Glutamatergic neuron (in vitro differentiated cells): ENCODE measurements around the gene MORN5. TPM values are rescaled to one million over a fixed set of nuclear protein-coding genes. Genes with fewer than 3 reads are reported as not detected.

Experiments
- DNase-seq: peaks from one replicate; pipeline ENCODE4 v3.0.0; 2022
- H3K27ac Mint-ChIP-seq: one replicate; pipeline ENCODE4 v1.8.0; 2020; ENCODE audit warnings: mild to moderate bottlenecking, mixed read lengths, inconsistent platforms; ENCODE audit not compliant: unreplicated experiment
- H3K27me3 Mint-ChIP-seq: one replicate; pipeline ENCODE4 v1.8.0; 2020; ENCODE audit warnings: mild to moderate bottlenecking, moderate library complexity, mixed read lengths, inconsistent platforms; ENCODE audit not compliant: unreplicated experiment
- H3K36me3 Mint-ChIP-seq: one replicate; pipeline ENCODE4 v1.8.0; 2020; ENCODE audit warnings: mild to moderate bottlenecking, mixed read lengths, inconsistent platforms; ENCODE audit not compliant: unreplicated experiment
- H3K4me1 Mint-ChIP-seq: one replicate; pipeline ENCODE4 v1.8.0; 2020; ENCODE audit warnings: mild to moderate bottlenecking, low read depth, mixed read lengths, inconsistent platforms; ENCODE audit not compliant: unreplicated experiment
- H3K4me3 Mint-ChIP-seq: one replicate; pipeline ENCODE4 v1.8.0; 2020; ENCODE audit warnings: mild to moderate bottlenecking, mixed read lengths, inconsistent platforms; ENCODE audit not compliant: unreplicated experiment
- H3K9me3 Mint-ChIP-seq: one replicate; pipeline ENCODE4 v1.8.0; 2020; ENCODE audit warnings: mild to moderate bottlenecking, moderate library complexity, mixed read lengths, inconsistent platforms; ENCODE audit not compliant: unreplicated experiment
- CTCF ChIP-seq: fragments of 200-600 bp; sonication (generic); IDR thresholded peaks from one replicate; pipeline ENCODE4 v1.5.0; 2021; ENCODE audit not compliant: partially characterized antibody, unreplicated experiment
- total RNA-seq: library from RNA; stranded (reverse); fragmentation: NEBNext Ultra II Directional; extraction: Animal tissue kit (Norgen Biotek cat#: 25700); gene quantifications from one replicate; pipeline ENCODE4 v1.2.1, GENCODE V29; 2021; ENCODE audit not compliant: unreplicated experiment

Gene MORN5
- total RNA-seq, 1 donor from 2014 or later = not detected

DNA sequence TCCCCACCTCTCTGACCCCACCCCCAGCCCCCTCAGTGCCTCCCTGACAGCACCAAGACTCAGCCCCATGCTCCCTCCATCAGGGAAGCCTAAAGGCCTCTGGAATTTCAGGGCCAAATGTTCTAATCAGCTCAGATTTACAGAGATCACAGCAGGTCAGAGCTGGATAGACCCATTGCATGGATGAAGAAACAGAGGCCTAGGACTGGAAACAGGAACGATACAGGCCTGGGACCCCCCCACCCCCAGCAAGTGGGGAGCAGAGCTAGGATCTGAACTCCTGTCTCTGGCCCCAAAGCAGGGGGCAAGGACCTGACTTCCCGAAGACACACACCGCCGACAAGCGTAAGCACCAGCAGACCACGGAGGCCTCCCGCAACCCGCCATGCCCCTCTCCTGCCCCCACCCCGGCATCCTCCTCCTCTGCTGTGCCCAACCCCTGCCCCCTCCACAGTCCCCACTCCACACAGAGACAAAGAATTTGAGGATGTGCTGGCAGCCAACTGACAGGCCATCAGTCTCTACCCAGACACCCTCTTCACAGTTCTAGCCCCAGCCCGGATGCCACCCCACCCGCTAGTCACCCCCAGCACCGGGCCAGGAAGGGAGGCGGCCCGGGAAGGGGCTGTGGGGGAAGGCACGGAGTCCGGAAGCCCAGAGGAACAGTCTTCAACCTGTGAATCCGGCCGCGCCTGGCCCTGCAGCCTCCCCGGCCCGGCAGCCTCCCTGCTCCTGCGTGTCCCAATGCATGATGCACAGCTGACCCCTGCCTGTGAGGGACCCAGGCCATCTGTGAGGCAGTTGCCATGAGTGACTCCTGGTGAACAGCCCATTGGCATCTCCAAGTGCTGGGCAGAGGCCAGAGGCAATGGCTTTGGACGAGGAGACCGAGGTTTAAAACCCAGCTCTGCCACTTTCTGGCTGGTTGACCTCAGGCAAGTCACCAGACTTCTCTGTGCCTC lies 31.4 kb upstream of the MORN5 start:
- Mint-ChIP-seq H3K4me1 (no peaks in the 10 kb centered on the region), H3K4me3 (no peak overlapping the region), H3K36me3 (no peaks in the 10 kb centered on the region), H3K27me3 (peaks cover 23% of the 10 kb centered on the region), H3K27ac (no peak overlapping the region), H3K9me3 (peaks cover 6% of the 10 kb centered on the region)
- no peak for TF ChIP-seq CTCF
- DNase-seq = peak; percentile 22

GRCh38 chr9:122128969-122129343 lies 30.8 kb upstream of the MORN5 start:
- Mint-ChIP-seq H3K4me3 (no peak overlapping the region), H3K27me3 (peaks cover 23% of the 10 kb centered on the region), H3K4me1 (no peaks in the 10 kb centered on the region), H3K9me3 (peaks cover 6% of the 10 kb centered on the region), H3K27ac (no peak overlapping the region), H3K36me3 (no peaks in the 10 kb centered on the region)
- DNase-seq = no peak
- no peak for TF ChIP-seq CTCF

GRCh38 chr9:122129969-122130368 lies 29.7 kb upstream of the MORN5 start:
- Mint-ChIP-seq H3K9me3 (peaks cover 2% of the 10 kb centered on the region), H3K27me3 (peaks cover 21% of the 10 kb centered on the region), H3K4me1 (no peaks in the 10 kb centered on the region), H3K36me3 (no peaks in the 10 kb centered on the region), H3K27ac (no peak overlapping the region), H3K4me3 (no peak overlapping the region)
- TF ChIP-seq CTCF = no peak
- no peak for DNase-seq

- Mint-ChIP-seq H3K4me1 (no peaks in the 10 kb centered on the region), H3K9me3 (peaks cover 2% of the 10 kb centered on the region), H3K4me3 (no peak overlapping the region), H3K36me3 (no peaks in the 10 kb centered on the region), H3K27ac (no peak overlapping the region), H3K27me3 (peaks cover 12% of the 10 kb centered on the region)
- no peak for TF ChIP-seq CTCF
- DNase-seq = no peak
Observed at GRCh38 chr9:122130837-122131236, 28.9 kb upstream of the MORN5 start.

DNA sequence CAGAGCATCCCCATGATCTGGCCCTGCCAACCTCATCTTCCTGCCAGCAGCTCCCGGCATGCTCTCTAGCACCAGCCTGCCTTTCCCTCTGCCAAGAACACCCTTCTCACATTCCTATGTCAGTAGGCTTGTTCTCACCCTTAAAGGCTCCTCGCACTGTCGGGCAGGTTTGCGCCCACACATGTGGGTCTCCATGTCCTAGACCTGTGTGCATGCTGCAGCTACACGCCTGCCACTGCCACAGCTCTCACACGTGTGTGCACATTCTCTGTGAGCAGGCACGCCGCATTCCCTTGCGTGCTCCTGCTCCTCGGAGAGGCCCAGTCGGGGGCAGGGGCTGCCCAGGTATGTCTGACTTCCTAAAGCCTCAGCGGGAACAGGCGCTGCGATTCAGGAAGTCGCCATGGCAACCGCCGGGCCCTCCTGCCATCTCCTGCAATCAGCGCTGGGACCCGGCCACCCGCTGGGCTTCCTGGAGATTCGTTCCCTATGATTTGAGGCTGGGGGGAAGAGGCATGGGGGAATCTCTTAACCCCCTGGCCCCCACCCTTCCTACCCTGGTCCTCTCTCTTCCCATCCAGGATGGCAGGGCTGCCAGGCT lies 28.2 kb upstream of the MORN5 start:
- Mint-ChIP-seq H3K36me3 (no peaks in the 10 kb centered on the region), H3K4me1 (no peaks in the 10 kb centered on the region), H3K27me3 (peaks cover 6% of the 10 kb centered on the region), H3K9me3 (no peaks in the 10 kb centered on the region), H3K4me3 (no peak overlapping the region), H3K27ac (no peak overlapping the region)
- DNase-seq = peak; percentile 57
- TF ChIP-seq CTCF = no peak
